K562 (cell line): ENCODE measurements around the gene VIT. TPM values are rescaled to one million over a fixed set of nuclear protein-coding genes. Genes with fewer than 3 reads are reported as not detected.

ENCODE experiments used
- ATAC-seq: fragments of 200-7000 bp; cut with Tn5 transposase; 3 replicates; pipeline ENCODE4 v1.9.1; 2020; ENCODE audit warnings: moderate library complexity
- BruUV-seq: library from RNA; stranded (reverse); fragments of 400-500 nt; replicated peaks from 2 replicates; lab custom pipeline; 2021; lab: Mats Ljungman, UMichigan
- CTCF ChIA-PET: fragments of 300-600 bp; formaldehyde crosslinking; extraction: SDS; loops from one replicate; lab custom pipeline; 2021; ENCODE audit warnings: low intra/inter-chr PET ratio; lab: Yijun Ruan, JAX
- POLR2A ChIA-PET: fragments of 300-600, 350-650 bp; sonication (Branson Sonifier 250); formaldehyde crosslinking; extraction: SDS; loops from one replicate; lab custom pipeline; 2021; ENCODE audit warnings: antibody characterized with exemption, inconsistent platforms; lab: Yijun Ruan, JAX
- DNase-seq, 4 experiments: peaks; one replicate each; pipeline versions ENCODE4 v3.0.0 to v3.0.0-alpha.2; 2011 to 2018; ENCODE audit warnings: low spot score in 3 of 4, mixed read lengths in 3 of 4; ENCODE audit errors: extremely low read depth in 1 of 4
- FAIRE-seq: peaks from 2 replicates; lab custom pipeline; 2011; peaks lifted over from hg19 to GRCh38; lab: Jason Lieb, UNC
- H2AFZ ChIP-seq: 2 replicates; pipeline ENCODE4 v1.6.0; 2011; ENCODE audit warnings: low read depth, low read length, control low read depth, inconsistent platforms
- H3K27ac ChIP-seq: fragments of 200-600 bp; 3 replicates; pipeline ENCODE4 v1.8.0; 2011; ENCODE audit warnings: low read depth, mild to moderate bottlenecking, control low read depth, inconsistent platforms, low read length, moderate library complexity, mixed read lengths; ENCODE audit errors: extremely low read depth
- H3K27me3 ChIP-seq, 2 experiments: fragments of 300-600 bp in 1 of 2; 2 replicates in 1 of 2; 3 replicates in 1 of 2; pipeline versions ENCODE4 v1.6.0 to v1.8.0; 2011; ENCODE audit warnings: inconsistent platforms in 2 of 2, low read length in 2 of 2, mild to moderate bottlenecking in 1 of 2, mixed read lengths in 1 of 2, moderate library complexity in 1 of 2; ENCODE audit not compliant: control insufficient read depth in 2 of 2, insufficient read depth in 2 of 2
- H3K36me3 ChIP-seq: fragments of 300-600 bp; 3 replicates; pipeline ENCODE4 v1.8.0; 2011; ENCODE audit warnings: mild to moderate bottlenecking, low read length, inconsistent platforms; ENCODE audit not compliant: control insufficient read depth, insufficient read depth
- H3K4me1 ChIP-seq, 2 experiments: fragments of 200-600 bp in 1 of 2; replicated peaks in 1 of 2; 2 replicates in 1 of 2; 3 replicates in 1 of 2; pipeline versions ENCODE4 v1.5.1 to v1.8.0; 2011; ENCODE audit warnings: inconsistent platforms in 2 of 2, low read length in 2 of 2, mild to moderate bottlenecking in 1 of 2, mixed read lengths in 1 of 2, moderate library complexity in 1 of 2; ENCODE audit not compliant: control insufficient read depth in 2 of 2, insufficient read depth in 2 of 2
- H3K4me2 ChIP-seq: 2 replicates; pipeline ENCODE4 v1.6.1; 2011; ENCODE audit warnings: low read length, control low read depth, inconsistent platforms, mixed read lengths; ENCODE audit not compliant: insufficient read depth
- H3K4me3 ChIP-seq: fragments of 200-600 bp; sonication (generic), shearing (Covaris generic); 2 replicates; pipeline ENCODE4 v1.5.1; 2016; ENCODE audit warnings: control low read depth, inconsistent platforms
- H3K79me2 ChIP-seq: fragments of 200-600 bp; 3 replicates; pipeline ENCODE4 v1.8.0; 2011; ENCODE audit warnings: low read length, inconsistent platforms; ENCODE audit not compliant: control insufficient read depth, insufficient read depth
- H3K9ac ChIP-seq, 2 experiments: 2 replicates each; pipeline versions ENCODE4 v1.6.0 to v1.6.1; 2011; ENCODE audit warnings: low read depth in 2 of 2, low read length in 2 of 2, control low read depth in 1 of 2, inconsistent platforms in 1 of 2, mild to moderate bottlenecking in 1 of 2, mixed read lengths in 1 of 2; ENCODE audit not compliant: insufficient read depth in 1 of 2
- H3K9me1 ChIP-seq: one replicate; pipeline ENCODE4 v1.6.0; 2011; ENCODE audit warnings: inconsistent platforms, mild to moderate bottlenecking, low read length, moderate library complexity; ENCODE audit not compliant: control insufficient read depth, insufficient read depth
- H3K9me3 ChIP-seq: replicated peaks from 2 replicates; pipeline ENCODE4 v1.5.1; 2011; ENCODE audit warnings: low read depth, low read length, inconsistent platforms; ENCODE audit not compliant: control insufficient read depth, insufficient read depth
- H4K20me1 ChIP-seq: replicated peaks from 2 replicates; pipeline ENCODE4 v1.6.1; 2011; ENCODE audit warnings: low read length, inconsistent platforms, mixed read lengths; ENCODE audit not compliant: control insufficient read depth, insufficient read depth
- DLX4 ChIP-seq: fragments of 250-450 bp; sonication (Bioruptor Pico); IDR thresholded peaks from 2 replicates; pipeline ENCODE4 v1.6.1; 2021; ENCODE audit warnings: mild to moderate bottlenecking
- FOXP4 ChIP-seq: sonication (generic); formaldehyde crosslinking; IDR thresholded peaks from 2 replicates; pipeline ENCODE4 v1.8.0; 2022; ENCODE audit warnings: mild to moderate bottlenecking, missing genetic modification reagents, borderline replicate concordance
- KLF1 ChIP-seq: fragments of 450-650 bp; IDR thresholded peaks from 2 replicates; pipeline ENCODE4 v1.6.1; 2016; ENCODE audit warnings: missing genetic modification characterization, missing compliant biosample characterization
- MTA1 ChIP-seq: fragments of 450-650 bp; IDR thresholded peaks from 2 replicates; pipeline ENCODE4 v1.6.1; 2017; ENCODE audit warnings: borderline replicate concordance
- POLR2G ChIP-seq: fragments of 200-400 bp; formaldehyde crosslinking; IDR thresholded peaks from 2 replicates; pipeline ENCODE4 v1.6.1; 2017; ENCODE audit warnings: low read depth, mild to moderate bottlenecking, antibody characterized with exemption, low read length, moderate library complexity
- RBM25 ChIP-seq: fragments of 200-400 bp; formaldehyde crosslinking; IDR thresholded peaks from 2 replicates; pipeline ENCODE4 v1.6.1; 2018; ENCODE audit warnings: low read length, low read depth, moderate library complexity; ENCODE audit not compliant: severe bottlenecking
- SMARCA5 ChIP-seq: fragments of 450-650 bp; IDR thresholded peaks from 2 replicates; pipeline ENCODE4 v1.6.1; 2016
- ZNF184 ChIP-seq: sonication (generic); formaldehyde crosslinking; IDR thresholded peaks from 2 replicates; pipeline ENCODE4 v1.5.0; 2020; ENCODE audit warnings: missing genetic modification reagents
- WGBS: fragments of 100-300 bp; shearing (Covaris generic); methylation state at CpG from one replicate; pipeline ENCODE4 v1.1.6; 2016; ENCODE audit warnings: low coverage, mixed read lengths; ENCODE audit not compliant: insufficient coverage; ENCODE audit errors: missing lambda C conversion rate; 5-methylcytosine and 5-hydroxymethylcytosine counted together
- in situ Hi-C: fragments of 300-500 bp; cut with MboI; formaldehyde crosslinking; loops from 4 replicates; pipeline ENCODE4 v1.15.0; 2018; ENCODE audit warnings: inconsistent platforms, mixed read lengths
- intact Hi-C: fragments of 100-400 bp; cut with micrococcal nuclease; formaldehyde crosslinking; loops from 2 replicates; pipeline ENCODE4 v1.14.2; 2022
- polyA plus RNA-seq, 8 experiments: library from polyadenylated mRNA; depleted of rRNA in 4 of 8; stranded (reverse) in 5 of 8; unstranded in 3 of 8; fragments of >200 nt; fragmentation: Nextera tagmentation in 2 of 8; fragmentation: Illumina TruSeq in 1 of 8; extraction: Ambion mirVana in 2 of 8; extraction: Trizol in 1 of 8; gene quantifications; 2 replicates each; pipeline versions ENCODE4 v1.2.1 to v1.2.3, GENCODE V29; 2011 to 2014; ENCODE audit warnings: inconsistent platforms in 1 of 8, missing spikeins in 1 of 8
- total RNA-seq, 7 experiments: library from RNA; depleted of rRNA in 6 of 7; stranded (reverse); fragments of >200 nt in 6 of 7; fragmentation: Illumina TruSeq in 2 of 7; extraction: Trizol in 2 of 7; gene quantifications; 2 replicates each; pipeline versions ENCODE4 v1.2.1 to v1.2.3, GENCODE V29; 2011 to 2021; ENCODE audit warnings: low replicate concordance in 1 of 7
- TF ChIP-seq, protein P1 (sequence below), 2 experiments: IDR thresholded peaks; 2 replicates each; pipeline ENCODE4 v1.6.1; 2012; ENCODE audit warnings: improper control_type of control experiment in 2 of 2, low read depth in 2 of 2, low read length in 2 of 2, borderline replicate concordance in 1 of 2

VIT gene
- total and polyA plus RNA-seq, 9 of the 15 experiments (the other 6 are each of a cell fraction or from before 2014, with no cell fraction given): not detected

- Histone ChIP-seq H2AFZ (no peak overlapping the region), H3K9me1 (no peaks in the 10 kb centered on the region), H4K20me1 (no peaks in the 10 kb centered on the region), H3K79me2 (no peaks in the 10 kb centered on the region), H3K36me3 (no peaks in the 10 kb centered on the region), H3K4me3 (no peak overlapping the region), H3K27me3 (peaks cover 0 to 2% of the 10 kb centered on the region in 2 experiments; a peak in 1 of 5 replicates), H3K27ac (no peak overlapping the region)
- POLR2A ChIA-PET: no interaction called here
- WGBS: 5% methylated on average over 2 of the region's 2 CpGs
- in situ Hi-C loops: no loop called here
- no peak for DNase-seq
- TF ChIP-seq POLR2G (no peak), RBM25 (peak; percentile 58), KLF1 (no peak), DLX4 (CRISPR knock-in tag) (no peak), SMARCA5 (no peak), FOXP4 (no peak), MTA1 (no peak), ZNF184 (CRISPR knock-in tag) (peak; percentile 74; the same call in 1 of the 2 replicates)
- TF ChIP-seq, protein P1, sequence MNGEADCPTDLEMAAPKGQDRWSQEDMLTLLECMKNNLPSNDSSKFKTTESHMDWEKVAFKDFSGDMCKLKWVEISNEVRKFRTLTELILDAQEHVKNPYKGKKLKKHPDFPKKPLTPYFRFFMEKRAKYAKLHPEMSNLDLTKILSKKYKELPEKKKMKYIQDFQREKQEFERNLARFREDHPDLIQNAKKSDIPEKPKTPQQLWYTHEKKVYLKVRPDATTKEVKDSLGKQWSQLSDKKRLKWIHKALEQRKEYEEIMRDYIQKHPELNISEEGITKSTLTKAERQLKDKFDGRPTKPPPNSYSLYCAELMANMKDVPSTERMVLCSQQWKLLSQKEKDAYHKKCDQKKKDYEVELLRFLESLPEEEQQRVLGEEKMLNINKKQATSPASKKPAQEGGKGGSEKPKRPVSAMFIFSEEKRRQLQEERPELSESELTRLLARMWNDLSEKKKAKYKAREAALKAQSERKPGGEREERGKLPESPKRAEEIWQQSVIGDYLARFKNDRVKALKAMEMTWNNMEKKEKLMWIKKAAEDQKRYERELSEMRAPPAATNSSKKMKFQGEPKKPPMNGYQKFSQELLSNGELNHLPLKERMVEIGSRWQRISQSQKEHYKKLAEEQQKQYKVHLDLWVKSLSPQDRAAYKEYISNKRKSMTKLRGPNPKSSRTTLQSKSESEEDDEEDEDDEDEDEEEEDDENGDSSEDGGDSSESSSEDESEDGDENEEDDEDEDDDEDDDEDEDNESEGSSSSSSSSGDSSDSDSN (IDR thresholded peaks at IDR 0.05; ENCODE audit: borderline replicate concordance in 1 of 2, low read depth in 2 of 2, low read length in 2 of 2): no peak
- TF ChIP-seq, all 486 proteins: peak for 2
- FAIRE-seq (no peak), ATAC-seq (no peak)
- Histone ChIP-seq H3K9me3 (no peaks in the 10 kb centered on the region), H3K9ac (no peak overlapping the region), H3K4me2 (no peak overlapping the region), H3K4me1 (no peaks in the 10 kb centered on the region)
- CTCF ChIA-PET: no interaction called here
- no TSS peak for BruUV-seq
- intact Hi-C loops: no loop called here
These were observed 14.5 kb downstream of the VIT start for GRCh38 chr2:36710858-36711515.
